ENCODE measurements around the gene SERPINA10.

DNA sequence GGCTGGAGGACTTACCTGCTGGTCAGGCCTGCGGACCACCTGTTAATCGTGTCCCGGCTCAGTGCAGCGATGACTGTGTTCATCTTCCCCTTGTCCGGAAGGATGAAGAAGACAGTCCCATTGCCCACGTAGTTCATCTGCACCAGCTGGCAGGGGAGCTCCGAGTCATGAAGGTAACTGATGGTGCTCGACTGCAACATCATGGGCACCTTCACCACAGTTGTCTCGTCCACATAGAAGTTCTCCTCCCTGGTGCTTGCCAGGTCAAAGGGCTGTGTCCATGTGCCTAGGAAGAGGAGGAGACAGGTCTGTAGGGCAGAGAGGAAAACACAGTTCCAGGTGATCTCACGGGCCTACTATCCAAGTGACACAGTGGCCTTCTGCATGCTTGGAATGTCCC is 16.7 kb upstream of the SERPINA10 start:
- TF ChIP-seq, protein P1, sequence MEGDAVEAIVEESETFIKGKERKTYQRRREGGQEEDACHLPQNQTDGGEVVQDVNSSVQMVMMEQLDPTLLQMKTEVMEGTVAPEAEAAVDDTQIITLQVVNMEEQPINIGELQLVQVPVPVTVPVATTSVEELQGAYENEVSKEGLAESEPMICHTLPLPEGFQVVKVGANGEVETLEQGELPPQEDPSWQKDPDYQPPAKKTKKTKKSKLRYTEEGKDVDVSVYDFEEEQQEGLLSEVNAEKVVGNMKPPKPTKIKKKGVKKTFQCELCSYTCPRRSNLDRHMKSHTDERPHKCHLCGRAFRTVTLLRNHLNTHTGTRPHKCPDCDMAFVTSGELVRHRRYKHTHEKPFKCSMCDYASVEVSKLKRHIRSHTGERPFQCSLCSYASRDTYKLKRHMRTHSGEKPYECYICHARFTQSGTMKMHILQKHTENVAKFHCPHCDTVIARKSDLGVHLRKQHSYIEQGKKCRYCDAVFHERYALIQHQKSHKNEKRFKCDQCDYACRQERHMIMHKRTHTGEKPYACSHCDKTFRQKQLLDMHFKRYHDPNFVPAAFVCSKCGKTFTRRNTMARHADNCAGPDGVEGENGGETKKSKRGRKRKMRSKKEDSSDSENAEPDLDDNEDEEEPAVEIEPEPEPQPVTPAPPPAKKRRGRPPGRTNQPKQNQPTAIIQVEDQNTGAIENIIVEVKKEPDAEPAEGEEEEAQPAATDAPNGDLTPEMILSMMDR (IDR thresholded peaks at IDR 0.05; ENCODE audit: low read depth, low read length, poor library complexity, severe bottlenecking), result no peak
- TF ChIP-seq EZH2phosphoT487 (IDR thresholded peaks at IDR 0.05; ENCODE audit: borderline replicate concordance, low read length), result no peak

Measured in DOHH2 (cell line).